ENCODE results near the gene CARNS1. TPM values are rescaled to one million over a fixed set of nuclear protein-coding genes. Genes with fewer than 3 reads are reported as not detected.

CARNS1 gene
- total and polyA plus RNA-seq, 9 of the 15 experiments (the other 6 are each of a cell fraction or from before 2014, with no cell fraction given): 0.01 to 0.18 (median 0.06) TPM; not detected in 3

- TF ChIP-seq ZFP91 (CRISPR knock-in tag; IDR thresholded peaks at IDR 0.05) (no peak), E2F8 (IDR thresholded peaks at IDR 0.05; ENCODE audit: low read depth, partially characterized antibody) (no peak), TBL1XR1 (IDR thresholded peaks at IDR 0.05; ENCODE audit: low read length in 2 of 2) (no peak), ZNF639 (CRISPR knock-in tag; conservative IDR thresholded peaks at IDR 0.05 in 1 of 2, IDR thresholded peaks at IDR 0.05 in 1 of 2) (no peak), CREM (IDR thresholded peaks at IDR 0.05; ENCODE audit: low read depth) (no peak), LEF1 (IDR thresholded peaks at IDR 0.05) (no peak), ARID1B (IDR thresholded peaks at IDR 0.05) (no peak), THAP12 (CRISPR knock-in tag; IDR thresholded peaks at IDR 0.05) (no peak)
Measured at GRCh38 chr11:67369275-67369674, 46.2 kb upstream of the CARNS1 start (continued).

All from K562 (cell line).